PC-9 (cell line): ENCODE measurements around the gene SUGT1. TPM values are rescaled to one million over a fixed set of nuclear protein-coding genes. Genes with fewer than 3 reads are reported as not detected.

Experiments used
- BruUV-seq: library from RNA; stranded (reverse); fragments of 400-500 nt; replicated peaks from 2 replicates; lab custom pipeline; 2021; lab: Mats Ljungman, UMichigan
- CTCF ChIA-PET: fragments of 300-600 bp; sonication (Branson Sonifier 250); formaldehyde crosslinking; loops from one replicate; lab custom pipeline; 2022; ENCODE audit warnings: antibody characterized with exemption; lab: Charles Lee
- POLR2A ChIA-PET: fragments of 300-600 bp; sonication (Branson Sonifier 250); formaldehyde crosslinking; loops from one replicate; lab custom pipeline; 2022; ENCODE audit warnings: antibody characterized with exemption; ENCODE audit not compliant: unreplicated experiment; lab: Charles Lee
- DNase-seq, 2 experiments: peaks; one replicate each; pipeline versions ENCODE4 v3.0.0 to v3.0.0-alpha.2; 2015 to 2022; ENCODE audit warnings: mixed read lengths in 1 of 2
- H2AFZ ChIP-seq: fragments of 200-600 bp; sonication (generic); 2 replicates; pipeline ENCODE4 v1.8.1; 2017; ENCODE audit warnings: antibody characterized with exemption
- H3F3A ChIP-seq: fragments of 200-600 bp; sonication (generic); 2 replicates; pipeline ENCODE4 v1.8.1; 2017; ENCODE audit warnings: antibody characterized with exemption, mild to moderate bottlenecking, low read depth; ENCODE audit not compliant: insufficient read depth
- H3K27ac ChIP-seq: fragments of 200-600 bp; sonication (generic); 2 replicates; pipeline ENCODE4 v1.6.1; 2016; ENCODE audit warnings: mixed run types
- H3K27me3 ChIP-seq: fragments of 200-600 bp; sonication (generic); 2 replicates; pipeline ENCODE4 v1.6.1; 2016; ENCODE audit warnings: low read depth, mixed run types; ENCODE audit not compliant: insufficient read depth
- H3K36me3 ChIP-seq: fragments of 200-600 bp; sonication (generic); 2 replicates; pipeline ENCODE4 v1.6.1; 2016; ENCODE audit warnings: low read depth, mixed run types
- H3K4me1 ChIP-seq: fragments of 200-600 bp; sonication (generic); replicated peaks from 2 replicates; pipeline ENCODE4 v1.6.1; 2016; ENCODE audit warnings: mixed run types; ENCODE audit not compliant: insufficient read depth
- H3K4me2 ChIP-seq: fragments of 200-600 bp; sonication (generic); 2 replicates; pipeline ENCODE4 v1.6.1; 2017; ENCODE audit warnings: mixed run types
- H3K4me3 ChIP-seq: fragments of 200-600 bp; sonication (generic); 2 replicates; pipeline ENCODE4 v1.6.1; 2016; ENCODE audit warnings: mixed run types
- H3K79me2 ChIP-seq: fragments of 200-600 bp; sonication (generic); 2 replicates; pipeline ENCODE4 v1.6.1; 2017; ENCODE audit warnings: low read depth, mixed run types
- H3K9me2 ChIP-seq: fragments of 200-600 bp; sonication (generic); 2 replicates; pipeline ENCODE4 v1.8.1; 2017; ENCODE audit warnings: mild to moderate bottlenecking; ENCODE audit not compliant: insufficient read depth
- H3K9me3 ChIP-seq: fragments of 200-600 bp; sonication (generic); 2 replicates; pipeline ENCODE4 v1.8.1; 2016; ENCODE audit warnings: low read depth; ENCODE audit not compliant: insufficient read depth
- H4K20me1 ChIP-seq: fragments of 200-600 bp; sonication (generic); 2 replicates; pipeline ENCODE4 v1.8.1; 2017; ENCODE audit not compliant: insufficient read depth
- EZH2 ChIP-seq: fragments of 200-600 bp; sonication (generic); IDR thresholded peaks from 2 replicates; pipeline ENCODE4 v1.8.0; 2017; ENCODE audit warnings: antibody characterized with exemption, low read depth
- intact Hi-C: fragments of 100-400 bp; cut with micrococcal nuclease; formaldehyde crosslinking; loops from one replicate; pipeline ENCODE4 v1.10.0; 2022; ENCODE audit not compliant: unreplicated experiment
- total RNA-seq: library from RNA; stranded (reverse); gene quantifications from 2 replicates; pipeline ENCODE4 v1.2.3, GENCODE V29; 2021
- TF ChIP-seq, protein P1 (sequence below): fragments of 200-600 bp; sonication (generic); conservative IDR thresholded peaks from 2 replicates; pipeline ENCODE4 v1.6.1; 2017; ENCODE audit warnings: mixed run types, antibody characterized with exemption, mild to moderate bottlenecking, moderate library complexity

SUGT1 gene
- total RNA-seq, 1 experiment from 2014 or later = 57.2 TPM

DNA sequence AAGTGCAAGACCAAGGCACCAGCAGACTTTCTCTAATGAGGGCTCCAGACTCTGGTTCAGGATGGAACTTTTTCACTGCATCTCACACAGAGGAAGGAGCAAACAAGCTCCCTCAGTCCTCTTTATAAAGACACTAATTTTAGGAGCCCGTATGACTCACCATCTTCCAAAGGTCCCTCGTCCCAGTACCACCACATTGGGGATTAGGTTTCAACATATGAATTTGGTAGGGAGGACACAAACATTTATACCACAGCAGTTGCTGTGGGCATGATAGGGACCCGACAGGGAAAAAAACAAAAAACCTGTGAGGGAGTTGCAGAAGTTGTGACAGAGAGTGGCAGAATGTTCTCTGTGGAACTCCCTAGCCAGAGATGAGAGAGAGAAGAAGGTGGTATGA, 93.5 kb downstream of the SUGT1 start:
- intact Hi-C loops = no loop called here
- Histone ChIP-seq H3K27ac (no peak overlapping the region), H3K4me1 (no peaks in the 10 kb centered on the region), H3K27me3 (peaks cover 81% of the 10 kb centered on the region), H4K20me1 (no peaks in the 10 kb centered on the region), H3K9me3 (no peaks in the 10 kb centered on the region), H3F3A (no peaks in the 10 kb centered on the region), H3K9me2 (no peaks in the 10 kb centered on the region; the same call in 1 of the 2 replicates), H3K4me2 (no peak overlapping the region), H3K79me2 (no peaks in the 10 kb centered on the region), H3K36me3 (no peaks in the 10 kb centered on the region), H2AFZ (no peak overlapping the region), H3K4me3 (no peak overlapping the region)
- CTCF ChIA-PET = no interaction called here
- no TSS peak for BruUV-seq
- DNase-seq = no peak
- POLR2A ChIA-PET = no interaction called here
- TF ChIP-seq, protein P1, sequence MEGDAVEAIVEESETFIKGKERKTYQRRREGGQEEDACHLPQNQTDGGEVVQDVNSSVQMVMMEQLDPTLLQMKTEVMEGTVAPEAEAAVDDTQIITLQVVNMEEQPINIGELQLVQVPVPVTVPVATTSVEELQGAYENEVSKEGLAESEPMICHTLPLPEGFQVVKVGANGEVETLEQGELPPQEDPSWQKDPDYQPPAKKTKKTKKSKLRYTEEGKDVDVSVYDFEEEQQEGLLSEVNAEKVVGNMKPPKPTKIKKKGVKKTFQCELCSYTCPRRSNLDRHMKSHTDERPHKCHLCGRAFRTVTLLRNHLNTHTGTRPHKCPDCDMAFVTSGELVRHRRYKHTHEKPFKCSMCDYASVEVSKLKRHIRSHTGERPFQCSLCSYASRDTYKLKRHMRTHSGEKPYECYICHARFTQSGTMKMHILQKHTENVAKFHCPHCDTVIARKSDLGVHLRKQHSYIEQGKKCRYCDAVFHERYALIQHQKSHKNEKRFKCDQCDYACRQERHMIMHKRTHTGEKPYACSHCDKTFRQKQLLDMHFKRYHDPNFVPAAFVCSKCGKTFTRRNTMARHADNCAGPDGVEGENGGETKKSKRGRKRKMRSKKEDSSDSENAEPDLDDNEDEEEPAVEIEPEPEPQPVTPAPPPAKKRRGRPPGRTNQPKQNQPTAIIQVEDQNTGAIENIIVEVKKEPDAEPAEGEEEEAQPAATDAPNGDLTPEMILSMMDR = no peak
- no peak for TF ChIP-seq EZH2

DNA sequence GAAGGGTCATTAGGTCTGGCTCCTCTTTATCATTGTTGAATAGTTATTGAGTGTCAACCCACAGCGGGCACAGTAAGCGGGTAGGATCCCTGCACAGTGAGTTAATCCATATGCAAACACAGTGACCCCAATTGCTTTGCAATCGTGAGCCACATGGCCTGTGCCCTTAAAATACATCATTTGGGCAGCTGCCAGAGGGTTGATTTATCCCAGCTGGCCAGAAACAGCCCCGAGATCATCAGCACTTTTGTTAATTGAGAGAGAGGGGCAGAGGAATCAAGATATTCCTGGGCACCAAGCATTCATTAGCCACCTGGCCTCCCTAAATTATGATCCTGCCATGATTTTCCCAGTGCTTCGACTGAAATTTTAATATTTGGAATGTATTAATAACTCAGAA, 96.8 kb downstream of the SUGT1 start:
- Histone ChIP-seq H3K9me2 (no peaks in the 10 kb centered on the region), H3F3A (no peaks in the 10 kb centered on the region), H3K4me2 (no peak overlapping the region), H3K4me3 (no peak overlapping the region), H2AFZ (no peak overlapping the region), H3K36me3 (no peaks in the 10 kb centered on the region), H3K9me3 (no peaks in the 10 kb centered on the region), H3K27me3 (peaks cover 83% of the 10 kb centered on the region), H4K20me1 (no peaks in the 10 kb centered on the region), H3K4me1 (no peaks in the 10 kb centered on the region), H3K79me2 (no peaks in the 10 kb centered on the region), H3K27ac (no peak overlapping the region)
- POLR2A ChIA-PET = no interaction called here
- no TSS peak for BruUV-seq
- intact Hi-C loops = no loop called here
- no peak for DNase-seq
- no peak for TF ChIP-seq EZH2
- TF ChIP-seq, protein P1 = no peak
- CTCF ChIA-PET = no interaction called here

Other genes starting within 250 kb of the SUGT1 start
- 0.25 and 0.33 TPM in 2 replicates for gene THSD1, start 246.7 kb upstream of the SUGT1 start, total RNA-seq
- gene VPS36, start 202.2 kb upstream of the SUGT1 start, total RNA-seq = 28.1 and 31.6 TPM in 2 replicates
- 51.4 and 91.3 TPM in 2 replicates for gene CKAP2, start 197.4 kb upstream of the SUGT1 start, total RNA-seq
- gene HNRNPA1L2, start 10.4 kb upstream of the SUGT1 start, total RNA-seq = 6.3 and 7.9 TPM in 2 replicates
- gene CNMD, start 87.0 kb downstream of the SUGT1 start, total RNA-seq = not detected in 2 replicates
- not detected in 2 replicates for gene PCDH8, start 195.8 kb downstream of the SUGT1 start, total RNA-seq